ENCODE data around the gene MT1X. TPM values are rescaled to one million over a fixed set of nuclear protein-coding genes. Genes with fewer than 3 reads are reported as not detected.

Gene MT1X
- polyA plus RNA-seq, 1 donor (not counting 4 experiments of a cell fraction or from before 2014, with no cell fraction given): 58.3 TPM

GRCh38 chr16:56726283-56726682 lies 44.0 kb downstream of the MT1X start:
- H3K9ac ChIP-seq (ENCODE audit: control insufficient read depth, extremely low read depth, insufficient read depth, low read length): no peak overlapping the region
- H2AFZ ChIP-seq (ENCODE audit: control insufficient read depth, low read length): no peak overlapping the region
- H4K20me1 ChIP-seq (ENCODE audit: control insufficient read depth, extremely low read depth, insufficient read depth, low read length): no peaks in the 10 kb centered on the region
- H3K9me1 ChIP-seq (ENCODE audit: control insufficient read depth, extremely low read depth, insufficient read depth, low read length): no peaks in the 10 kb centered on the region
- H3K79me2 ChIP-seq (ENCODE audit: control insufficient read depth, insufficient read depth, low read length): peaks cover 13% of the 10 kb centered on the region
- no peaks in the 10 kb centered on the region for H3K36me3 ChIP-seq (ENCODE audit: control insufficient read depth in 2 of 2, extremely low read depth in 1 of 2, insufficient read depth in 2 of 2, low read length in 2 of 2)
- DNase-seq (ENCODE audit: low read depth, low spot score) (no peak), FAIRE-seq (no peak)
- no peak overlapping the region for H3K27ac ChIP-seq (ENCODE audit: control insufficient read depth, insufficient read depth, low read length)
- no peak overlapping the region for H3K4me2 ChIP-seq (ENCODE audit: control insufficient read depth, extremely low read depth, insufficient read depth, low read depth, low read length)
- no peaks in the 10 kb centered on the region for H3K9me3 ChIP-seq (ENCODE audit: control insufficient read depth, low read depth, low read length)
- dilution Hi-C loops (cut with MboI; ENCODE audit: extremely low pct_ligation_motif_present, low sequenced_read_pairs): no loop called here
- no peaks in the 10 kb centered on the region for H3K27me3 ChIP-seq (ENCODE audit: control insufficient read depth, extremely low read depth, insufficient read depth, low read length)
- TF ChIP-seq CTCF (optimal IDR thresholded peaks at IDR 0.05 in 1 of 3, IDR thresholded peaks at IDR 0.05 in 1 of 3, conservative IDR thresholded peaks at IDR 0.05 in 1 of 3; ENCODE audit: extremely low read depth in 1 of 3, insufficient read depth in 2 of 3, low read length in 3 of 3) (no peak), EZH2 (IDR thresholded peaks at IDR 0.05; ENCODE audit: low read length) (no peak)
- peaks cover 17% of the 10 kb centered on the region for H3K4me1 ChIP-seq (ENCODE audit: control insufficient read depth, extremely low read depth, insufficient read depth, low read length)
- H3K4me3 ChIP-seq (ENCODE audit: control insufficient read depth in 2 of 3, extremely low read depth in 1 of 3, insufficient read depth in 2 of 3, low read depth in 1 of 3, low read length in 3 of 3): no peak overlapping the region

DNA sequence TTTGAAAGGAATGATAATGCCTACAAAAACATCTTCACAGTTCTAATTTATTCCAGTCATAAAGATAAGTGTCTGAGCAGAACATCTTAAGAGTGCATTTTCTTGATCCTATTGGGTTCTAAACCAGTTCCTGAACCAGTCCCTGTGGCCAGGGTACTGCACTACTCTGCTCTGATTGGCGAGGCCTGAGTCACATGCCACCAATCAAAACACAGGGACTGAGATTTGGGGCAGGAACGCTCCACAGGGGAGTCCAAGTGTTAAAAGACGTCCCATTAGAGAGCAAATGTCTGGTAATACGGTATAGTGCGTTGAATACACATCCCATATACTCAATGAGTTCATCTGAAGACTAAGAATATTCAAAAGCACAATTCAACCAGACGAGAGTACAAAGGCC lies 44.7 kb downstream of the MT1X start:
- DNase-seq (ENCODE audit: low read depth, low spot score): no peak
- TF ChIP-seq EZH2 (IDR thresholded peaks at IDR 0.05; ENCODE audit: low read length) (no peak), CTCF (optimal IDR thresholded peaks at IDR 0.05 in 1 of 3, IDR thresholded peaks at IDR 0.05 in 1 of 3, conservative IDR thresholded peaks at IDR 0.05 in 1 of 3; ENCODE audit: extremely low read depth in 1 of 3, insufficient read depth in 2 of 3, low read length in 3 of 3) (no peak)
- FAIRE-seq: no peak

More for the DNA sequence above, 44.7 kb downstream of the MT1X start:
- Histone ChIP-seq H3K27ac (ENCODE audit: control insufficient read depth, insufficient read depth, low read length) (no peak overlapping the region), H3K4me2 (ENCODE audit: control insufficient read depth, extremely low read depth, insufficient read depth, low read depth, low read length) (no peak overlapping the region), H3K27me3 (ENCODE audit: control insufficient read depth, extremely low read depth, insufficient read depth, low read length) (no peaks in the 10 kb centered on the region), H3K4me3 (ENCODE audit: control insufficient read depth in 2 of 3, extremely low read depth in 1 of 3, insufficient read depth in 2 of 3, low read depth in 1 of 3, low read length in 3 of 3) (no peak overlapping the region), H3K9ac (ENCODE audit: control insufficient read depth, extremely low read depth, insufficient read depth, low read length) (no peak overlapping the region), H3K79me2 (ENCODE audit: control insufficient read depth, insufficient read depth, low read length) (peaks cover 20% of the 10 kb centered on the region), H3K9me1 (ENCODE audit: control insufficient read depth, extremely low read depth, insufficient read depth, low read length) (no peaks in the 10 kb centered on the region), H3K4me1 (ENCODE audit: control insufficient read depth, extremely low read depth, insufficient read depth, low read length) (peaks cover 22% of the 10 kb centered on the region), H3K9me3 (ENCODE audit: control insufficient read depth, low read depth, low read length) (no peaks in the 10 kb centered on the region), H3K36me3 (ENCODE audit: control insufficient read depth in 2 of 2, extremely low read depth in 1 of 2, insufficient read depth in 2 of 2, low read length in 2 of 2) (no peaks in the 10 kb centered on the region), H4K20me1 (ENCODE audit: control insufficient read depth, extremely low read depth, insufficient read depth, low read length) (no peaks in the 10 kb centered on the region), H2AFZ (ENCODE audit: control insufficient read depth, low read length) (no peak overlapping the region)
- dilution Hi-C loops (cut with MboI; ENCODE audit: extremely low pct_ligation_motif_present, low sequenced_read_pairs): no loop called here
